ENCODE data around the gene ADGRA3. TPM values are rescaled to one million over a fixed set of nuclear protein-coding genes. Genes with fewer than 3 reads are reported as not detected.

ADGRA3 gene
- total and polyA plus RNA-seq, 3 donors from 2014 or later = 22.9 to 41.7 (median 36.8) TPM

DNA sequence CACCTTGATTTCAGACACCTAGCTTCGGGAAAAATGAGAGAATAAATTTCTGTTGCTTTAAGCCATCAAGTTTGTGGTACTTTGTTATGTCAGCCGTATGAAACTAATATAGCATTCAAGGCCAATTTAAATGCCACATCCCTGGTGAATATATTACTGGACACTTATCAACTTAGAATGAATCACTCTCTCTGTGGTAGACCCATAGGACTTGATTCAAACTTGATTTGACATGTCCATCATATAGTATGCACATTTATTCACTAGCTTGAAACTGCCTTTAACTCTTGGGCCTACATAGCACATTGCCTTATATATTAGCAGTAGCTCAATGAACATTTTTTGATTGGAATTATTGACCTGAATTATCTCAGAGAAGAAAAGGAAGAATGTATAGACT, 172.3 kb downstream of the ADGRA3 start:
- WGBS, 2 donors = 88 to 91% methylated on average over 2 of the region's 2 CpGs
- intact Hi-C loops (cut with DNase I; ENCODE audit: low total_unique reads) = no loop called here
- H3K4me1 ChIP-seq = no peaks in the 10 kb centered on the region

DNA sequence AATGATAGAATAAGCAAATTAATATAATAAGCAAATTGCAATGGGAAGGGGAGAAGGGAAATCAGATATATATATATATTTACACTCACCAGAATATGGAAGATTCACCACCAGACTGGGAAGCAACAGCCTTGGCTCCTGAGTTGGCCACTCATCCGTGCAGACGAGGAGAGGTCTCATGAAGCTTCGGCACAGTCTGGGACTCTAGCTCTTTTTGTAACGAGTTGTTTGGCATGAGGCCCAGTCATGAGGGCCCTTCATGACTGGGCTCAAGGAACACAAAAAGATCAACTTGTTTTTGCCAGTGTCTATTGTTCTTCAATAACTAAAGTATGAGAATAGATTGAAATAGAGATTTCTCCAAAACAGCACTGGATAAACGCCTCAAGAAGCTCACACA, 176.4 kb downstream of the ADGRA3 start:
- peak; percentile 67 for DNase-seq
- no peaks in the 10 kb centered on the region for H3K27me3 ChIP-seq
- no peak overlapping the region for H3K27ac ChIP-seq
- H3K9me3 ChIP-seq = no peaks in the 10 kb centered on the region
- 38 to 52% methylated on average over 5 of the region's 5 CpGs for WGBS, 2 donors
- H3K4me3 ChIP-seq = no peak overlapping the region
- no peaks in the 10 kb centered on the region for H3K4me1 ChIP-seq
- TF ChIP-seq, protein P1, sequence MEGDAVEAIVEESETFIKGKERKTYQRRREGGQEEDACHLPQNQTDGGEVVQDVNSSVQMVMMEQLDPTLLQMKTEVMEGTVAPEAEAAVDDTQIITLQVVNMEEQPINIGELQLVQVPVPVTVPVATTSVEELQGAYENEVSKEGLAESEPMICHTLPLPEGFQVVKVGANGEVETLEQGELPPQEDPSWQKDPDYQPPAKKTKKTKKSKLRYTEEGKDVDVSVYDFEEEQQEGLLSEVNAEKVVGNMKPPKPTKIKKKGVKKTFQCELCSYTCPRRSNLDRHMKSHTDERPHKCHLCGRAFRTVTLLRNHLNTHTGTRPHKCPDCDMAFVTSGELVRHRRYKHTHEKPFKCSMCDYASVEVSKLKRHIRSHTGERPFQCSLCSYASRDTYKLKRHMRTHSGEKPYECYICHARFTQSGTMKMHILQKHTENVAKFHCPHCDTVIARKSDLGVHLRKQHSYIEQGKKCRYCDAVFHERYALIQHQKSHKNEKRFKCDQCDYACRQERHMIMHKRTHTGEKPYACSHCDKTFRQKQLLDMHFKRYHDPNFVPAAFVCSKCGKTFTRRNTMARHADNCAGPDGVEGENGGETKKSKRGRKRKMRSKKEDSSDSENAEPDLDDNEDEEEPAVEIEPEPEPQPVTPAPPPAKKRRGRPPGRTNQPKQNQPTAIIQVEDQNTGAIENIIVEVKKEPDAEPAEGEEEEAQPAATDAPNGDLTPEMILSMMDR (IDR thresholded peaks at IDR 0.05) = no peak
- no peak for TF ChIP-seq POLR2A (IDR thresholded peaks at IDR 0.05)
- no peaks in the 10 kb centered on the region for H3K36me3 ChIP-seq (ENCODE audit: low read depth, missing control alignments)
- intact Hi-C loops (cut with DNase I; ENCODE audit: low total_unique reads) = no loop called here

More for the DNA sequence above, 172.3 kb downstream of the ADGRA3 start:
- TF ChIP-seq, protein P1 (IDR thresholded peaks at IDR 0.05) = no peak
- no peak for TF ChIP-seq POLR2A (IDR thresholded peaks at IDR 0.05)
- Histone ChIP-seq H3K27ac (no peak overlapping the region), H3K27me3 (no peaks in the 10 kb centered on the region), H3K4me3 (no peak overlapping the region), H3K9me3 (no peaks in the 10 kb centered on the region), H3K36me3 (ENCODE audit: low read depth, missing control alignments) (no peaks in the 10 kb centered on the region)
- DNase-seq = no peak

DNA sequence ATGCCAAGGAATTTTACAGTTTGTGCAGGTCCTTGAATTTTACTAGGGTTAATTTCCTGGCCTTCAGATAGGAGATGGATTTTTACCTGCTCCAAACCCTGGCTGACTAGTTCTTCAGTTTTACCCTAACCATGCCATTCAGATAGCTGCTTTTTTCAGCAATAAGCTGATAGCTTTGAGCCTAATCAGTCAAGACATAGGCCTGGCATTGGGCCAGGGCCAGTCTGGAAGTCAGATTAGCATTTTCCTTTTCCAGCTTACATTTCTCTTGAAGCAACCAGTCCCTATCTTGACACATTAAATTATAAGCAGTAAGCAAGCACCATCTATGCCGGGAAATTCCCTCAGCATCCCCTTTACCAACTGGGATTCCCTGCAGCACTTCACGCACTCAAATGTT, 177.1 kb downstream of the ADGRA3 start:
- Histone ChIP-seq H3K4me1 (no peaks in the 10 kb centered on the region), H3K4me3 (no peak overlapping the region), H3K27me3 (no peaks in the 10 kb centered on the region), H3K9me3 (no peaks in the 10 kb centered on the region), H3K36me3 (ENCODE audit: low read depth, missing control alignments) (no peaks in the 10 kb centered on the region), H3K27ac (no peak overlapping the region)
- no peak for TF ChIP-seq POLR2A (IDR thresholded peaks at IDR 0.05)
- TF ChIP-seq, protein P1 (IDR thresholded peaks at IDR 0.05) = no peak
- intact Hi-C loops (cut with DNase I; ENCODE audit: low total_unique reads) = no loop called here
- peak; percentile 27 for DNase-seq
- WGBS, 2 donors = 83 to 92% methylated on average over 2 of the region's 2 CpGs

Other genes with a start within 250 kb of the ADGRA3 start
- gene GBA3, start 176.9 kb upstream of the ADGRA3 start, total RNA-seq = 1 to 10 TPM; 4.9 to 5.1 TPM
- 3.5 TPM for gene GBA3, start 176.9 kb upstream of the ADGRA3 start, polyA plus RNA-seq (ENCODE audit: insufficient read depth, low read depth, low replicate concordance)